Endothelial cell of umbilical vein (primary cell): ENCODE results near the gene CTNS. TPM values are rescaled to one million over a fixed set of nuclear protein-coding genes. Genes with fewer than 3 reads are reported as not detected.
A peak's percentile ranks its signal among the peaks of the same experiment; 100 is the strongest.

ENCODE experiments used
- Bru-seq: library from RNA; stranded (reverse); fragments of 400-500 nt; gene quantifications from one replicate; lab custom pipeline; 2021; lab: Mats Ljungman, UMichigan
- BruChase-seq, 2 experiments: library from RNA; stranded (reverse); fragments of 400-500 nt; gene quantifications; one replicate each; lab custom pipeline; 2021; lab: Mats Ljungman, UMichigan
- BruUV-seq: library from RNA; stranded (reverse); fragments of 400-500 nt; replicated peaks from 2 replicates; lab custom pipeline; 2021; lab: Mats Ljungman, UMichigan
- CTCF ChIA-PET: fragments of 300-600, 350-600 bp; sonication (Branson Sonifier 250); formaldehyde crosslinking; loops from one replicate; lab custom pipeline; 2021; ENCODE audit warnings: antibody characterized with exemption, inconsistent platforms; lab: Charles Lee
- POLR2A ChIA-PET: fragments of 300-600, 350-600 bp; sonication (Branson Sonifier 250); formaldehyde crosslinking; loops from one replicate; lab custom pipeline; 2021; ENCODE audit warnings: antibody characterized with exemption, inconsistent platforms; lab: Charles Lee
- DNase-seq: peaks from one replicate; pipeline ENCODE4 v3.0.0-alpha.2; 2011; ENCODE audit warnings: low read depth, low spot score
- FAIRE-seq: peaks from 2 replicates; lab custom pipeline; 2011; peaks lifted over from hg19 to GRCh38; lab: Jason Lieb, UNC
- H2AFZ ChIP-seq: 2 replicates; pipeline ENCODE4 v1.6.0; 2012; ENCODE audit warnings: low read depth, low read length, control low read depth, inconsistent platforms
- H3K27ac ChIP-seq: 2 replicates; pipeline ENCODE4 v1.5.1; 2011; ENCODE audit warnings: low read depth, mild to moderate bottlenecking, control low read depth, low read length, moderate library complexity; ENCODE audit not compliant: insufficient read depth
- H3K27me3 ChIP-seq, 2 experiments: 2 replicates each; pipeline versions ENCODE4 v1.6.0 to v1.6.1; 2011; ENCODE audit warnings: low read length in 2 of 2, mixed read lengths in 1 of 2; ENCODE audit not compliant: control insufficient read depth in 2 of 2, insufficient read depth in 2 of 2
- H3K36me3 ChIP-seq, 2 experiments: 2 replicates in 1 of 2; 3 replicates in 1 of 2; pipeline ENCODE4 v1.5.1; 2011; ENCODE audit warnings: low read length in 2 of 2, mild to moderate bottlenecking in 1 of 2, moderate library complexity in 1 of 2; ENCODE audit not compliant: control insufficient read depth in 2 of 2, insufficient read depth in 2 of 2; ENCODE audit errors: extremely low read depth in 1 of 2
- H3K4me1 ChIP-seq: 3 replicates; pipeline ENCODE4 v1.5.1; 2011; ENCODE audit warnings: mild to moderate bottlenecking, low read length; ENCODE audit not compliant: control insufficient read depth, insufficient read depth; ENCODE audit errors: extremely low read depth
- H3K4me2 ChIP-seq: 2 replicates; pipeline ENCODE4 v1.6.1; 2011; ENCODE audit warnings: low read length, control low read depth, mixed read lengths; ENCODE audit not compliant: insufficient read depth
- H3K4me3 ChIP-seq, 3 experiments: fragments of 200-600 bp in 1 of 3; sonication (generic), shearing (Covaris generic) in 1 of 3; replicated peaks in 1 of 3; 2 replicates each; pipeline ENCODE4 v1.5.1; 2011 to 2016; ENCODE audit warnings: control low read depth in 3 of 3, low read length in 3 of 3, mild to moderate bottlenecking in 2 of 3, inconsistent platforms in 1 of 3, low read depth in 1 of 3, moderate library complexity in 1 of 3; ENCODE audit not compliant: insufficient read depth in 1 of 3
- H3K79me2 ChIP-seq: 2 replicates; pipeline ENCODE4 v1.6.0; 2012; ENCODE audit warnings: low read length, inconsistent platforms; ENCODE audit not compliant: control insufficient read depth, insufficient read depth
- H3K9ac ChIP-seq: replicated peaks from 2 replicates; pipeline ENCODE3; 2011; ENCODE audit warnings: low read length, control low read depth; ENCODE audit not compliant: insufficient read depth; ENCODE audit errors: extremely low read depth
- H3K9me1 ChIP-seq: replicated peaks from 3 replicates; pipeline ENCODE4 v1.6.0; 2011; ENCODE audit warnings: mild to moderate bottlenecking, low read length; ENCODE audit not compliant: control insufficient read depth, insufficient read depth; ENCODE audit errors: extremely low read depth
- H3K9me3 ChIP-seq: replicated peaks from 2 replicates; pipeline ENCODE4 v1.5.1; 2012; ENCODE audit warnings: low read length, inconsistent platforms; ENCODE audit not compliant: control insufficient read depth, insufficient read depth
- H4K20me1 ChIP-seq: replicated peaks from 2 replicates; pipeline ENCODE3; 2011; ENCODE audit warnings: mild to moderate bottlenecking, low read length; ENCODE audit not compliant: control insufficient read depth, insufficient read depth; ENCODE audit errors: extremely low read depth
- MYC ChIP-seq: IDR thresholded peaks from one replicate; pipeline ENCODE4 v1.6.1; 2011; ENCODE audit warnings: mild to moderate bottlenecking, low read depth, low read length
- POLR2A ChIP-seq: IDR thresholded peaks from 2 replicates; pipeline ENCODE4 v1.6.1; 2012; ENCODE audit warnings: low read depth, mild to moderate bottlenecking, control low read depth, low read length
- POLR2AphosphoS5 ChIP-seq: IDR thresholded peaks from 2 replicates; pipeline ENCODE4 v1.6.1; 2012; ENCODE audit warnings: low read depth, mild to moderate bottlenecking, control low read depth, low read length, moderate library complexity; ENCODE audit not compliant: insufficient read depth
- dilution Hi-C: fragments of 300-500 bp; cut with MboI; formaldehyde crosslinking; loops from one replicate; pipeline ENCODE4 v1.15.0; 2019; ENCODE audit warnings: low sequenced_read_pairs; ENCODE audit not compliant: extremely low pct_ligation_motif_present
- intact Hi-C: fragments of 100-400 bp; cut with micrococcal nuclease; formaldehyde crosslinking; loops from one replicate; pipeline ENCODE4 v1.10.0; 2022
- long read RNA-seq: library from polyadenylated mRNA; stranded (forward); transcript quantifications from one replicate; pipeline ENCODE4 v2.0.0, GENCODE V29; 2021
- polyA minus RNA-seq, 3 experiments: library from RNA; depleted of rRNA, polyadenylated mRNA; stranded (reverse); fragments of >200 nt; gene quantifications; 1 replicate in 1 of 3; 2 replicates in 2 of 3; pipeline ENCODE4 v1.2.3, GENCODE V29; 2011
- polyA plus RNA-seq, 4 experiments: library from polyadenylated mRNA; depleted of rRNA in 3 of 4; stranded (reverse) in 3 of 4; unstranded in 1 of 4; fragments of >200 nt; gene quantifications; 2 replicates each; pipeline versions ENCODE4 v1.2.1 to v1.2.3, GENCODE V29; 2011 to 2012; ENCODE audit warnings: missing spikeins in 1 of 4
- total RNA-seq: library from RNA; stranded (reverse); gene quantifications from 2 replicates; pipeline ENCODE4 v1.2.3, GENCODE V29; 2021
- TF ChIP-seq, protein P1 (sequence below): IDR thresholded peaks from 2 replicates; pipeline ENCODE4 v1.6.1; 2011; ENCODE audit not compliant: insufficient read depth, insufficient read length
- TF ChIP-seq, protein P2 (sequence below), 2 donors: IDR thresholded peaks; 1 replicate in 1 of 2; 2 replicates in 1 of 2; pipeline ENCODE4 v1.5.1; 2011; ENCODE audit warnings: low read length in 2 of 2, mild to moderate bottlenecking in 2 of 2, moderate library complexity in 2 of 2, control low read depth in 1 of 2, inconsistent platforms in 1 of 2, low read depth in 1 of 2; ENCODE audit not compliant: insufficient read depth in 1 of 2; ENCODE audit errors: extremely low read depth in 1 of 2

Gene CTNS
- total RNA-seq (20.8 and 25.9 TPM in 2 replicates), polyA plus RNA-seq (17.9 and 20.5 TPM in 2 replicates), polyA minus RNA-seq (15.2 and 16.2 TPM in 2 replicates), Bru-seq, nascent RNA (percentile 54 among the genes with signal in this experiment), BruChase-seq, experiment 1, labeled RNA remaining after a 6-hour chase (percentile 55 among the genes with signal in this experiment), BruChase-seq, experiment 2, labeled RNA remaining after a 2-hour chase (percentile 59 among the genes with signal in this experiment)
- polyA plus RNA-seq (2011; cell fraction: cytosol; rRNA removed), result 10.2 and 12.2 TPM in 2 replicates
- polyA plus RNA-seq (2011; cell fraction: nucleus; rRNA removed), result 15.5 and 18.1 TPM in 2 replicates
- polyA plus RNA-seq (2012), result 15.5 and 20.4 TPM in 2 replicates
- polyA minus RNA-seq (2011; cell fraction: cytosol; rRNA and poly(A)+ RNA removed), result 5.1 TPM
- 10.5 and 14.0 TPM in 2 replicates for polyA minus RNA-seq (2011; cell fraction: nucleus; rRNA and poly(A)+ RNA removed)
- long read RNA-seq, transcript CTNS-201 (12 exons, 2,866 nt), result major isoform, 27 of 66 reads
- long read RNA-seq, partial matches to known transcripts, result 7 of 66 reads
- long read RNA-seq, other reads (novel, unspliced or antisense), result 32 of 66 reads

DNA sequence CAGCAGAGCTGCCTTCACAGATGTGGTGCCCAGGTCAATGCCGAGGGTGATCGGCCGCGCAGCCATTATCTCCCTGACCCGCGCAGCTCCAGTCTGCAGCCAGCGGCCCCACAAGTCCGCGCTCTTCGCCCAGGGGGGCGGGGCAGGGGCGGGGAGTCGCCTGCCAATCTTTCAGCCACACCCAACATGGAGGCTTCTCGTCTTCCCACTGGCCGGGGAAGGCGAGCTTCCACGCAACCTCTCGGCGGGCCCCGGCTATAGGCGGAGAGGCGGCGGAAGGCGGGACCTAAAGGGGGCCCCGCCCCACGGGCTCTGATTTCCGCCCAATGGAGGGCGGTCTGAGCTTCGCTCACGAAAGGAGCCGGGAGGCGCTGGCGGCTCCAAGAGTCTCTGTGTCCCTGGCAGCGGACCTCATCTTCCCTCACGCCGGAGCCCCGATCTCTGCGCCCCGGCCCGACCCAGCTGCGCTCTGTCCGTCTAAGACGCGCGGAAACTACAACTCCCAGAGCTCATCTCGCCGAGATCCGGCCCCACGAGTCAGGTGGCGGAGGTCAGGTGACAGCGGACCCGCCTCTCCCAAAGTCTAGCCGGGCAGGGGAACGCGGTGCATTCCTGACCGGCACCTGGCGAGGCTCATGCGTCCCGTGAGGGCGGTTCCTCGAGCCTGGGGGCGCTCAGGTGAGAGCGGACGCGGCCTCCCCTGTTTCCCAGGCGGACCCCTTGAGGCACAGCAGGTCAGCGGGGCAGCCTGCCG lies at the start of gene CTNS, which contains the start of gene SHPK:
Gene CTNS, plus strand, starts transcription at position 607 of the 754 bp plus-strand sequence. CDS start 3,447 bp downstream, outside the sequence.
Gene SHPK, minus strand, starts transcription at position 97 of the 754 bp plus-strand sequence. Its CDS starts 31 bp downstream, at position 66.
- POLR2A ChIA-PET, result interaction anchor here (0.9 to 2.1 kb wide), 3 partner anchors 11 to 31 kb away, joined by 3 to 18 read pairs (median 3); no protein-coding TSS in a partner anchor
- H3K4me3 ChIP-seq, result peak within 1 kb of the TSS; percentile 65 to 83 (median 71)
- peak within 1 kb of the TSS; percentile 88 for H2AFZ ChIP-seq
- peaks cover 20% of the 10 kb centered on the region for H3K79me2 ChIP-seq
- peak; percentile 96 for FAIRE-seq
- peak within 1 kb of the TSS; percentile 90 for H3K27ac ChIP-seq
- H3K9ac ChIP-seq, result peak within 1 kb of the TSS; percentile 99
- H3K9me3 ChIP-seq, result no peaks in the 10 kb centered on the region
- peak within 1 kb of the TSS; percentile 96 for H3K4me2 ChIP-seq
- BruUV-seq, result no TSS peak
- peaks cover 12% of the 10 kb centered on the region for H3K4me1 ChIP-seq
- intact Hi-C loops, result loop anchor here (1.0 kb wide), 1 partner anchor 32 kb away; the partner anchor contains the start of genes EMC6 and TAX1BP3
- dilution Hi-C loops, result no loop called here
- no peak for TF ChIP-seq MYC
- peak; percentile 57 for TF ChIP-seq POLR2A
- peak; percentile 64 for TF ChIP-seq POLR2AphosphoS5
- TF ChIP-seq, protein P1, sequence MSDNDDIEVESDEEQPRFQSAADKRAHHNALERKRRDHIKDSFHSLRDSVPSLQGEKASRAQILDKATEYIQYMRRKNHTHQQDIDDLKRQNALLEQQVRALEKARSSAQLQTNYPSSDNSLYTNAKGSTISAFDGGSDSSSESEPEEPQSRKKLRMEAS, result peak; percentile 87
- TF ChIP-seq, protein P2, sequence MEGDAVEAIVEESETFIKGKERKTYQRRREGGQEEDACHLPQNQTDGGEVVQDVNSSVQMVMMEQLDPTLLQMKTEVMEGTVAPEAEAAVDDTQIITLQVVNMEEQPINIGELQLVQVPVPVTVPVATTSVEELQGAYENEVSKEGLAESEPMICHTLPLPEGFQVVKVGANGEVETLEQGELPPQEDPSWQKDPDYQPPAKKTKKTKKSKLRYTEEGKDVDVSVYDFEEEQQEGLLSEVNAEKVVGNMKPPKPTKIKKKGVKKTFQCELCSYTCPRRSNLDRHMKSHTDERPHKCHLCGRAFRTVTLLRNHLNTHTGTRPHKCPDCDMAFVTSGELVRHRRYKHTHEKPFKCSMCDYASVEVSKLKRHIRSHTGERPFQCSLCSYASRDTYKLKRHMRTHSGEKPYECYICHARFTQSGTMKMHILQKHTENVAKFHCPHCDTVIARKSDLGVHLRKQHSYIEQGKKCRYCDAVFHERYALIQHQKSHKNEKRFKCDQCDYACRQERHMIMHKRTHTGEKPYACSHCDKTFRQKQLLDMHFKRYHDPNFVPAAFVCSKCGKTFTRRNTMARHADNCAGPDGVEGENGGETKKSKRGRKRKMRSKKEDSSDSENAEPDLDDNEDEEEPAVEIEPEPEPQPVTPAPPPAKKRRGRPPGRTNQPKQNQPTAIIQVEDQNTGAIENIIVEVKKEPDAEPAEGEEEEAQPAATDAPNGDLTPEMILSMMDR (IDR thresholded peaks at IDR 0.05; ENCODE audit: extremely low read depth in 1 of 2, insufficient read depth in 1 of 2, low read depth in 1 of 2, low read length in 2 of 2), result no peak
- H3K27me3 ChIP-seq, result no peaks in the 10 kb centered on the region
- CTCF ChIA-PET, result interaction anchor here (0.6 to 2.5 kb wide), 8 partner anchors 9 to 588 kb away, joined by 3 to 15 read pairs (median 6); partner anchors contain the start of genes P2RX5 and TAX1BP3
- peaks cover 0 to 3% of the 10 kb centered on the region in 2 experiments for H3K36me3 ChIP-seq
- no peaks in the 10 kb centered on the region for H4K20me1 ChIP-seq
- no peaks in the 10 kb centered on the region for H3K9me1 ChIP-seq
- DNase-seq, result peak; percentile 95
